Body of pancreas (tissue), 4 donors: ENCODE results near the gene TBX18.

Experiments used
- POLR2A ChIP-seq, 3 donors: fragments of 450-650 bp; IDR thresholded peaks; one replicate each; pipeline ENCODE4 v1.6.1; 2016; ENCODE audit warnings: antibody characterized with exemption in 3 of 3, mild to moderate bottlenecking in 2 of 3
- TF ChIP-seq, protein P1 (sequence below), 7 experiments: fragments of 450-650 bp in 4 of 7; fragments of 200-600 bp in 3 of 7; sonication (generic) in 3 of 7; IDR thresholded peaks; one replicate each; pipeline ENCODE4 v1.5.1; 2016 to 2019; ENCODE audit warnings: antibody characterized with exemption in 7 of 7

DNA sequence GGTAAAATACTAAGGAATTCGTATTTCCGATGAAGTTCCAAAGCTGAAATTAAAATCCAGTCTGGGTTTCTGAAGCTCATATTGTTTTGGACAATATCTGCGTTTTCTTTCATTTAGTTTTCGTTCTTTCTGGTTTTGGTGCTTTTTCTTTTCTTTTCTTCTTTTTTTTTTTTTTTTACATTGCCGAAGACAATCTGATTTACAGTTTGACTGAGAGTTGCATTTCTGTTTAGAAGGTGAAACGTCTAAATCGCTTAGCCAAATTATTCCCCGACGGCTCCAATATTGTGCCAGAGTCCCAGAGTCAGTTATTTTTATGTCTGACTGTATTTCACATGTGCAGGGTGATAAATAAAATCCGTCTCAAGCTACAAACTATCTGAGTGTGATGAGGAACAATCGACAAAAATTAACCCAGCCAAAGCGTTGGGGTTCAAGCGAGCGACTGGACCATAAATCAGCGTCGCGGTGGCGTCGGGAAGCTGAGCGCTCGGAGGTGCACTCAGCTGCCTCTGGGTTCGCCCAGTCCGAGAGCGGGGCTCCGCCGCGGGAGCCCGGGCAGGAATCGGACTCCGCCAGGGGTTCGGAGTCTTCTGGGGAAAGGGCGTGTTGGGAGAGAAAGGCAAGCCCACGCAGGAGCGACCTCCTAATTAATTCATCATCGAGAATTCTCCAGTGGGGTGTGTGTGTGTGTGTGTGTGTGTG, 8.2 kb upstream of the TBX18 start:
- TF ChIP-seq, protein P1, sequence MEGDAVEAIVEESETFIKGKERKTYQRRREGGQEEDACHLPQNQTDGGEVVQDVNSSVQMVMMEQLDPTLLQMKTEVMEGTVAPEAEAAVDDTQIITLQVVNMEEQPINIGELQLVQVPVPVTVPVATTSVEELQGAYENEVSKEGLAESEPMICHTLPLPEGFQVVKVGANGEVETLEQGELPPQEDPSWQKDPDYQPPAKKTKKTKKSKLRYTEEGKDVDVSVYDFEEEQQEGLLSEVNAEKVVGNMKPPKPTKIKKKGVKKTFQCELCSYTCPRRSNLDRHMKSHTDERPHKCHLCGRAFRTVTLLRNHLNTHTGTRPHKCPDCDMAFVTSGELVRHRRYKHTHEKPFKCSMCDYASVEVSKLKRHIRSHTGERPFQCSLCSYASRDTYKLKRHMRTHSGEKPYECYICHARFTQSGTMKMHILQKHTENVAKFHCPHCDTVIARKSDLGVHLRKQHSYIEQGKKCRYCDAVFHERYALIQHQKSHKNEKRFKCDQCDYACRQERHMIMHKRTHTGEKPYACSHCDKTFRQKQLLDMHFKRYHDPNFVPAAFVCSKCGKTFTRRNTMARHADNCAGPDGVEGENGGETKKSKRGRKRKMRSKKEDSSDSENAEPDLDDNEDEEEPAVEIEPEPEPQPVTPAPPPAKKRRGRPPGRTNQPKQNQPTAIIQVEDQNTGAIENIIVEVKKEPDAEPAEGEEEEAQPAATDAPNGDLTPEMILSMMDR (IDR thresholded peaks at IDR 0.05): no peak
- no peak for TF ChIP-seq POLR2A (IDR thresholded peaks at IDR 0.05)
